ENCODE results near the gene EBLN2. TPM values are rescaled to one million over a fixed set of nuclear protein-coding genes. Genes with fewer than 3 reads are reported as not detected.

The EBLN2 gene
- total and polyA plus RNA-seq, 2 experiments from 2014 or later, result 4.7 to 9.9 TPM

DNA sequence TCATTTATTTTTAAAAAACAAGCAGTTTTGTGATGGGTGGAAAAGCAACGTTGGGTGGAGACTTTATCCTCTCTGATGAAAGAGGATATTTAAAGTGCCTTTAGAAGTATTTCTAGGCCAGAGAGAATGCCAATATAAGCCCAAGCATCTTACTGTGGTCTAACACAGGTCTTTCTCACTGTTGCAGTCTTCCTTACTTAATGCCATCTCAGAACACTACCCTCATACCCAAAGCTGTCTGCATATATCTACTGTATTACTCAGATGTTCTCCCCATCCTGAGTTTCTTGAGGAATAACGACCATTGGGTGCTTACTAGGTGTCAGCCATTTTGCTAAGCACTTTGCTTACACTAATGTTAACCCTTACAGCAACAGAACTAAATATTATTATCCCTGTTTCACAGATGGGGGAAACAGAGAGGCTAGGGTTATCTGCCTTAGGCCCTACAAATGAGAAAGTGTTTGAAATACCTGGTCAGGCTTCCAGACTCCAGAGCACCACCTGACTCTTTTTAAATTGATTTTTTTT, 29.8 kb upstream of the EBLN2 start (continued):
- TF ChIP-seq EZH2phosphoT487 (IDR thresholded peaks at IDR 0.05; ENCODE audit: unreplicated experiment), result no peak
- TF ChIP-seq NANOG (IDR thresholded peaks at IDR 0.05; ENCODE audit: borderline replicate concordance), result no peak
- no peak for TF ChIP-seq JUNB (IDR thresholded peaks at IDR 0.05; ENCODE audit: unreplicated experiment)

DNA sequence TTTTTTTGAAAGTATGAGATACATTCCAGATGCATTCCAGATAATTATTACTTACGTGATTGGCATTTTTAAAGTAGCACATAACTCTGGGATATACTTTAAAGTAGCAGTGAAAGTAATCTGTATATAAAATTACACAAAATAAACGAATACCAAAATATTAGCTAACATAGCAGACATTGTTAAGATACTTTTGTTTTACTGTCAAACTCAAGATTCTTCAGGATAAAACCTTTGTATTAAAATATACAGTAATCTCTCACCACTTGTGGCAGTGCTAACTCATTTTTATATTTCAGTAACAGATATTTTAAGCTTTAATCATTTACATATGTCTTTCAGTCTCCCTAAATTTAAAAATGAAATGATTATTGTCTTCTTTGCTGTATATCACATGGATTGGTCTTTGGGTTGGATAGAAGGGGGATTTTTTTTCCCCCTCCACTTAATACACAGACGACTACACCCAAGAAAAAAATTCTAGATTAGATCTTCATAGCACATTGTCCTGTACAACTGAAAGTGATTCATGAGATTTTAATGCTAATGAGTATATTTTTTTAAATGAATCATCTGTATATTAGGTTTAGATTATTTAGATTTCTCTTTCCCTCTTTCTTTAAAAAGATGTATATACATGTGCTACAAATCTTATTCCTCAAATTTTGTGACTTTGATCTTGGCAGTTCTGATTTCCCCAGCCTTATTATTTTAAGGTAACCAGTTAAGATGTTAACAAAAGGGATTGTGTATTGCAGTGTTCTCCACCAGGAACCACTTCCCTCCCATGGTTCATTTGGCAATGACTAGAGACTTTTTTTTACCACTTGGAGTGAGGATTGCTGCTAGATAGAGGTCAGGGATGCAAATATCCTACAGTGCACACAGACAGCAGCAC, 24.5 kb upstream of the EBLN2 start:
- ATAC-seq (peak; percentile 69), DNase-seq (ENCODE audit: low spot score) (peak; percentile 40)
- no peaks in the 10 kb centered on the region; the same call in 1 of the 2 replicates for H3K79me2 ChIP-seq (replicated peaks; ENCODE audit: insufficient read depth)
- H3K4me1 ChIP-seq (ENCODE audit: insufficient read depth), result peaks cover 43% of the 10 kb centered on the region
- no peaks in the 10 kb centered on the region for H3K9me2 ChIP-seq (ENCODE audit: insufficient read depth)
- peaks cover 89% of the 10 kb centered on the region for H4K20me1 ChIP-seq (replicated peaks; ENCODE audit: insufficient read depth)
- H3K27me3 Mint-ChIP-seq (ENCODE audit: insufficient read depth, low read depth, poor library complexity), result no peaks in the 10 kb centered on the region
- H3K4me1 Mint-ChIP-seq, result peaks cover 59% of the 10 kb centered on the region
- no peak overlapping the region for H3K4me3 ChIP-seq
- peak overlapping the region; percentile 72; the same call in 1 of the 2 replicates for H3K27ac ChIP-seq (ENCODE audit: low read depth)
- no peak overlapping the region for H3K4me3 Mint-ChIP-seq
- H3K36me3 Mint-ChIP-seq (ENCODE audit: low read depth), result no peaks in the 10 kb centered on the region
- peak overlapping the region; percentile 27 for H3K4me2 ChIP-seq
- H3K27me3 ChIP-seq (ENCODE audit: insufficient read depth), result no peaks in the 10 kb centered on the region
- H3K36me3 ChIP-seq (ENCODE audit: insufficient read depth), result no peaks in the 10 kb centered on the region
- no peaks in the 10 kb centered on the region for H3K9me3 Mint-ChIP-seq
- peak overlapping the region; percentile 54 for H3K27ac Mint-ChIP-seq
- H2AFZ ChIP-seq, result no peak overlapping the region
- H3F3A ChIP-seq (replicated peaks; ENCODE audit: low read depth), result no peaks in the 10 kb centered on the region
- TF ChIP-seq JUNB (IDR thresholded peaks at IDR 0.05; ENCODE audit: unreplicated experiment), result no peak
- TF ChIP-seq CTCF (conservative IDR thresholded peaks at IDR 0.05; ENCODE audit: low read depth in 2 of 2), result no peak
- TF ChIP-seq, protein P1, sequence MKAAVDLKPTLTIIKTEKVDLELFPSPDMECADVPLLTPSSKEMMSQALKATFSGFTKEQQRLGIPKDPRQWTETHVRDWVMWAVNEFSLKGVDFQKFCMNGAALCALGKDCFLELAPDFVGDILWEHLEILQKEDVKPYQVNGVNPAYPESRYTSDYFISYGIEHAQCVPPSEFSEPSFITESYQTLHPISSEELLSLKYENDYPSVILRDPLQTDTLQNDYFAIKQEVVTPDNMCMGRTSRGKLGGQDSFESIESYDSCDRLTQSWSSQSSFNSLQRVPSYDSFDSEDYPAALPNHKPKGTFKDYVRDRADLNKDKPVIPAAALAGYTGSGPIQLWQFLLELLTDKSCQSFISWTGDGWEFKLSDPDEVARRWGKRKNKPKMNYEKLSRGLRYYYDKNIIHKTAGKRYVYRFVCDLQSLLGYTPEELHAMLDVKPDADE (IDR thresholded peaks at IDR 0.05), result no peak
- TF ChIP-seq EZH2phosphoT487 (IDR thresholded peaks at IDR 0.05; ENCODE audit: unreplicated experiment), result no peak
- no peak for TF ChIP-seq STAT1 (IDR thresholded peaks at IDR 0.05; ENCODE audit: unreplicated experiment)
- TF ChIP-seq NANOG (IDR thresholded peaks at IDR 0.05; ENCODE audit: borderline replicate concordance), result no peak
- no peak for TF ChIP-seq CREB1 (CRISPR knock-in tag; IDR thresholded peaks at IDR 0.05; ENCODE audit: low read depth)
- TF ChIP-seq ZNF331 (CRISPR knock-in tag; IDR thresholded peaks at IDR 0.05; ENCODE audit: low read depth), result no peak
- no peak for TF ChIP-seq POLR2AphosphoS5 (IDR thresholded peaks at IDR 0.05; ENCODE audit: low read depth)
- no peak for TF ChIP-seq ZNF462 (CRISPR knock-in tag; IDR thresholded peaks at IDR 0.05)

Data from GM23338 (cell line).